ENCODE measurements around the gene C13orf46. TPM values are rescaled to one million over a fixed set of nuclear protein-coding genes. Genes with fewer than 3 reads are reported as not detected.

The C13orf46 gene
- polyA plus RNA-seq, 3 donors: 0.09 to 0.20 (median 0.14) TPM

- DNase-seq (ENCODE audit: extremely low read depth in 1 of 11, low read depth in 9 of 11, low spot score in 4 of 11): no peak
These were observed 25.7 kb downstream of the C13orf46 start for GRCh38 chr13:113948034-113948742.

- no peak for DNase-seq (ENCODE audit: extremely low read depth in 1 of 11, low read depth in 9 of 11, low spot score in 4 of 11)
These were observed 26.4 kb downstream of the C13orf46 start for GRCh38 chr13:113947311-113948033.

- no peak for DNase-seq (ENCODE audit: extremely low read depth in 1 of 11, low read depth in 9 of 11, low spot score in 4 of 11)
These were observed 27.3 kb downstream of the C13orf46 start for GRCh38 chr13:113946409-113947181.

GRCh38 chr13:113945857-113946408 is 27.9 kb downstream of the C13orf46 start:
- no peak for DNase-seq (ENCODE audit: extremely low read depth in 1 of 11, low read depth in 9 of 11, low spot score in 4 of 11)

GRCh38 chr13:113943821-113944565 is 29.9 kb downstream of the C13orf46 start:
- no peak for DNase-seq (ENCODE audit: extremely low read depth in 1 of 11, low read depth in 9 of 11, low spot score in 4 of 11)

GRCh38 chr13:113942591-113943103 is 31.2 kb downstream of the C13orf46 start:
- DNase-seq (ENCODE audit: extremely low read depth in 1 of 11, low read depth in 9 of 11, low spot score in 4 of 11): no peak

- DNase-seq (ENCODE audit: extremely low read depth in 1 of 11, low read depth in 9 of 11, low spot score in 4 of 11): no peak
These were observed 32.2 kb downstream of the C13orf46 start for GRCh38 chr13:113941571-113942191.

- DNase-seq (ENCODE audit: extremely low read depth in 1 of 11, low read depth in 9 of 11, low spot score in 4 of 11): no peak
These were observed 34.0 kb downstream of the C13orf46 start for GRCh38 chr13:113939944-113940297.

GRCh38 chr13:113939129-113939943 is 34.5 kb downstream of the C13orf46 start:
- no peak for DNase-seq (ENCODE audit: extremely low read depth in 1 of 11, low read depth in 9 of 11, low spot score in 4 of 11)

GRCh38 chr13:113938716-113939115 is 35.2 kb downstream of the C13orf46 start:
- no peak for DNase-seq (ENCODE audit: extremely low read depth in 1 of 11, low read depth in 9 of 11, low spot score in 4 of 11)

GRCh38 chr13:113938246-113938645 is 35.6 kb downstream of the C13orf46 start:
- DNase-seq (ENCODE audit: extremely low read depth in 1 of 11, low read depth in 9 of 11, low spot score in 4 of 11): no peak

- no peak for DNase-seq (ENCODE audit: extremely low read depth in 1 of 11, low read depth in 9 of 11, low spot score in 4 of 11)
These were observed 36.2 kb downstream of the C13orf46 start for GRCh38 chr13:113937527-113938180.

- no peak for DNase-seq (ENCODE audit: extremely low read depth in 1 of 11, low read depth in 9 of 11, low spot score in 4 of 11)
These were observed 36.8 kb downstream of the C13orf46 start for GRCh38 chr13:113937073-113937472.

- no peak for DNase-seq (ENCODE audit: extremely low read depth in 1 of 11, low read depth in 9 of 11, low spot score in 4 of 11)
These were observed 37.5 kb downstream of the C13orf46 start for GRCh38 chr13:113936166-113936965.

- DNase-seq (ENCODE audit: extremely low read depth in 1 of 11, low read depth in 9 of 11, low spot score in 4 of 11): peak in 1 of 11 donors; percentile 31
These were observed 38.7 kb downstream of the C13orf46 start for GRCh38 chr13:113935001-113935844.

All from renal cortex interstitium (tissue), 11 donors.